Head of caudate nucleus (tissue), 42 donors: Measurements from ENCODE around the gene LIMCH1.

Experiments used
- DNase-seq, 42 donors: peaks; one replicate each; pipeline versions ENCODE4 v3.0.0 to v3.0.0-alpha.2; 2020 to 2021; ENCODE audit warnings: mixed read lengths in 7 of 42
- intact Hi-C: fragments of 100-400 bp; cut with DNase I; formaldehyde crosslinking; loops from one replicate; pipeline ENCODE4 v1.15.0; 2022

The LIMCH1 gene

GRCh38 chr4:41524425-41524824 lies 13.5 kb upstream of the LIMCH1 start:
- intact Hi-C loops: loop anchor here (10.0 kb wide), 1 partner anchor 70 kb away; no protein-coding TSS in a partner anchor
- DNase-seq: no peak

- intact Hi-C loops: loop anchor here (10.0 kb wide), 1 partner anchor 70 kb away; no protein-coding TSS in a partner anchor
- DNase-seq: no peak
Observed at GRCh38 chr4:41525129-41525528, 12.8 kb upstream of the LIMCH1 start.

- intact Hi-C loops: loop anchor here (10.0 kb wide), 1 partner anchor 68 kb away; no protein-coding TSS in a partner anchor
- no peak for DNase-seq
Observed at GRCh38 chr4:41526628-41527027, 11.3 kb upstream of the LIMCH1 start.

- intact Hi-C loops: loop anchor here (10.0 kb wide), 1 partner anchor 66 kb away; no protein-coding TSS in a partner anchor
- no peak for DNase-seq
Observed at GRCh38 chr4:41528512-41529205, 9.3 kb upstream of the LIMCH1 start.

- intact Hi-C loops: no loop called here
- no peak for DNase-seq
Observed at GRCh38 chr4:41530741-41531140, 7.2 kb upstream of the LIMCH1 start.

- intact Hi-C loops: no loop called here
- no peak for DNase-seq
Observed at GRCh38 chr4:41532336-41532735, 5.6 kb upstream of the LIMCH1 start.

- intact Hi-C loops: no loop called here
Observed at GRCh38 chr4:41532882-41533281, 5.1 kb upstream of the LIMCH1 start.

GRCh38 chr4:41533680-41534079 lies 4.3 kb upstream of the LIMCH1 start:
- no peak for DNase-seq
- intact Hi-C loops: no loop called here

More at GRCh38 chr4:41532882-41533281, 5.1 kb upstream of the LIMCH1 start:
- no peak for DNase-seq

- DNase-seq: no peak
Observed at GRCh38 chr4:41534404-41534803, 3.6 kb upstream of the LIMCH1 start.

GRCh38 chr4:41535911-41536371 lies 2.0 kb upstream of the LIMCH1 start:
- no peak for DNase-seq
- intact Hi-C loops: no loop called here

More at GRCh38 chr4:41534404-41534803, 3.6 kb upstream of the LIMCH1 start:
- intact Hi-C loops: no loop called here

GRCh38 chr4:41537292-41537890 lies 566 bp upstream of the LIMCH1 start:
- intact Hi-C loops: no loop called here
- no peak for DNase-seq

GRCh38 chr4:41538887-41539498 lies 1.0 kb downstream of the LIMCH1 start:
- peak in 16 of 42 donors; percentile 5 to 69 (median 24) for DNase-seq
- intact Hi-C loops: no loop called here

- intact Hi-C loops: no loop called here
- no peak for DNase-seq
Observed at GRCh38 chr4:41539711-41540110, 1.8 kb downstream of the LIMCH1 start.

GRCh38 chr4:41540687-41541086 lies 2.7 kb downstream of the LIMCH1 start:
- no peak for DNase-seq
- intact Hi-C loops: no loop called here

GRCh38 chr4:41541687-41542094 lies 3.7 kb downstream of the LIMCH1 start:
- no peak for DNase-seq
- intact Hi-C loops: no loop called here

- no peak for DNase-seq
- intact Hi-C loops: no loop called here
Observed at GRCh38 chr4:41542526-41543275, 4.7 kb downstream of the LIMCH1 start.

GRCh38 chr4:41545238-41545637 lies 7.3 kb downstream of the LIMCH1 start:
- no peak for DNase-seq
- intact Hi-C loops: no loop called here

- intact Hi-C loops: no loop called here
- no peak for DNase-seq
Observed at GRCh38 chr4:41546638-41547037, 8.7 kb downstream of the LIMCH1 start.

- no peak for DNase-seq
- intact Hi-C loops: no loop called here
Observed at GRCh38 chr4:41548305-41548880, 10.4 kb downstream of the LIMCH1 start.
